Liver (tissue), 2 donors: ENCODE data around the gene F13A1.

Experiments used
- TF ChIP-seq, protein P1 (sequence below): IDR thresholded peaks from 2 replicates; pipeline ENCODE4 v1.6.1; 2016; ENCODE audit warnings: antibody characterized with exemption, mild to moderate bottlenecking
- TF ChIP-seq, protein P2 (sequence below): fragments of 150-350 bp; IDR thresholded peaks from 2 replicates; pipeline ENCODE4 v1.5.1; 2017; ENCODE audit warnings: improper control_type of control experiment, low read depth, low read length; ENCODE audit not compliant: missing input control
- donor health status: healthy.

DNA sequence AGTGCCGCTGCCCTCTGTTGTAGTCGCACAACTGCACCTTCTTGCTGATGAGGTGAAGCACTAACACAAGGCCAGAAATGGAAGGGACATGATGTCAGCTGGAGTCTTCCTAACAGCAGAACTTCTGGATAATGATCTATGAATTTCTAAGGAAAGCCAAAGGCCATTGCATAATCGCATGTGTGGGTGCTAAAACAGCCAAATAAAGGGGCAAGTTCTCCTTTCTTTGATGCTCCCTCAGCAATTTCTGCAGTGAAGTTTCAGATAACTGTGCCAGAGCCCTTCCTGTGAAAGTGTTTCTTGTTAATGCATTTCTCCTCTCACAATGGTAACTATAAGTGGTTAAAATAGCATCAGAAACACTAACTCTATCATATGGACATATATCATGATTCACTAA is 8.0 kb upstream of the F13A1 start:
- TF ChIP-seq, protein P1, sequence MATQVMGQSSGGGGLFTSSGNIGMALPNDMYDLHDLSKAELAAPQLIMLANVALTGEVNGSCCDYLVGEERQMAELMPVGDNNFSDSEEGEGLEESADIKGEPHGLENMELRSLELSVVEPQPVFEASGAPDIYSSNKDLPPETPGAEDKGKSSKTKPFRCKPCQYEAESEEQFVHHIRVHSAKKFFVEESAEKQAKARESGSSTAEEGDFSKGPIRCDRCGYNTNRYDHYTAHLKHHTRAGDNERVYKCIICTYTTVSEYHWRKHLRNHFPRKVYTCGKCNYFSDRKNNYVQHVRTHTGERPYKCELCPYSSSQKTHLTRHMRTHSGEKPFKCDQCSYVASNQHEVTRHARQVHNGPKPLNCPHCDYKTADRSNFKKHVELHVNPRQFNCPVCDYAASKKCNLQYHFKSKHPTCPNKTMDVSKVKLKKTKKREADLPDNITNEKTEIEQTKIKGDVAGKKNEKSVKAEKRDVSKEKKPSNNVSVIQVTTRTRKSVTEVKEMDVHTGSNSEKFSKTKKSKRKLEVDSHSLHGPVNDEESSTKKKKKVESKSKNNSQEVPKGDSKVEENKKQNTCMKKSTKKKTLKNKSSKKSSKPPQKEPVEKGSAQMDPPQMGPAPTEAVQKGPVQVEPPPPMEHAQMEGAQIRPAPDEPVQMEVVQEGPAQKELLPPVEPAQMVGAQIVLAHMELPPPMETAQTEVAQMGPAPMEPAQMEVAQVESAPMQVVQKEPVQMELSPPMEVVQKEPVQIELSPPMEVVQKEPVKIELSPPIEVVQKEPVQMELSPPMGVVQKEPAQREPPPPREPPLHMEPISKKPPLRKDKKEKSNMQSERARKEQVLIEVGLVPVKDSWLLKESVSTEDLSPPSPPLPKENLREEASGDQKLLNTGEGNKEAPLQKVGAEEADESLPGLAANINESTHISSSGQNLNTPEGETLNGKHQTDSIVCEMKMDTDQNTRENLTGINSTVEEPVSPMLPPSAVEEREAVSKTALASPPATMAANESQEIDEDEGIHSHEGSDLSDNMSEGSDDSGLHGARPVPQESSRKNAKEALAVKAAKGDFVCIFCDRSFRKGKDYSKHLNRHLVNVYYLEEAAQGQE = no peak
- TF ChIP-seq, protein P2, sequence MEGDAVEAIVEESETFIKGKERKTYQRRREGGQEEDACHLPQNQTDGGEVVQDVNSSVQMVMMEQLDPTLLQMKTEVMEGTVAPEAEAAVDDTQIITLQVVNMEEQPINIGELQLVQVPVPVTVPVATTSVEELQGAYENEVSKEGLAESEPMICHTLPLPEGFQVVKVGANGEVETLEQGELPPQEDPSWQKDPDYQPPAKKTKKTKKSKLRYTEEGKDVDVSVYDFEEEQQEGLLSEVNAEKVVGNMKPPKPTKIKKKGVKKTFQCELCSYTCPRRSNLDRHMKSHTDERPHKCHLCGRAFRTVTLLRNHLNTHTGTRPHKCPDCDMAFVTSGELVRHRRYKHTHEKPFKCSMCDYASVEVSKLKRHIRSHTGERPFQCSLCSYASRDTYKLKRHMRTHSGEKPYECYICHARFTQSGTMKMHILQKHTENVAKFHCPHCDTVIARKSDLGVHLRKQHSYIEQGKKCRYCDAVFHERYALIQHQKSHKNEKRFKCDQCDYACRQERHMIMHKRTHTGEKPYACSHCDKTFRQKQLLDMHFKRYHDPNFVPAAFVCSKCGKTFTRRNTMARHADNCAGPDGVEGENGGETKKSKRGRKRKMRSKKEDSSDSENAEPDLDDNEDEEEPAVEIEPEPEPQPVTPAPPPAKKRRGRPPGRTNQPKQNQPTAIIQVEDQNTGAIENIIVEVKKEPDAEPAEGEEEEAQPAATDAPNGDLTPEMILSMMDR = no peak
